Activated CD4-positive, alpha-beta T cell treated with anti-CD3 and anti-CD28 coated beads, Interleukin-2, amount 10 ng/mL, durations not matched to agents 24 days and 14 days (primary cell): ENCODE measurements around the gene KLK10. TPM values are rescaled to one million over a fixed set of nuclear protein-coding genes. Genes with fewer than 3 reads are reported as not detected.

Source experiments
- DNase-seq: peaks from one replicate; pipeline ENCODE4 v3.0.0; 2022
- H3K27ac Mint-ChIP-seq: one replicate; pipeline ENCODE4 v1.8.0; 2022; ENCODE audit warnings: mild to moderate bottlenecking, mixed read lengths
- H3K27me3 Mint-ChIP-seq: one replicate; pipeline ENCODE4 v1.8.0; 2022; ENCODE audit warnings: mixed read lengths
- H3K36me3 Mint-ChIP-seq: one replicate; pipeline ENCODE4 v1.8.0; 2022; ENCODE audit warnings: low read depth, mild to moderate bottlenecking, mixed read lengths
- H3K4me1 Mint-ChIP-seq: one replicate; pipeline ENCODE4 v1.8.0; 2021; ENCODE audit warnings: mixed read lengths
- H3K4me3 Mint-ChIP-seq: one replicate; pipeline ENCODE4 v1.8.0; 2022; ENCODE audit warnings: mild to moderate bottlenecking, moderate library complexity, mixed read lengths
- H3K9me3 Mint-ChIP-seq: one replicate; pipeline ENCODE4 v1.8.0; 2021; ENCODE audit warnings: mixed read lengths
- intact Hi-C: fragments of 100-400 bp; cut with micrococcal nuclease; formaldehyde crosslinking; loops from one replicate; pipeline ENCODE4 v1.15.1; 2023
- total RNA-seq: library from RNA; stranded (reverse); gene quantifications from 2 replicates; pipeline ENCODE4 v1.2.3, GENCODE V29; 2022

The KLK10 gene
- total RNA-seq, 1 donor from 2014 or later = not detected

DNA sequence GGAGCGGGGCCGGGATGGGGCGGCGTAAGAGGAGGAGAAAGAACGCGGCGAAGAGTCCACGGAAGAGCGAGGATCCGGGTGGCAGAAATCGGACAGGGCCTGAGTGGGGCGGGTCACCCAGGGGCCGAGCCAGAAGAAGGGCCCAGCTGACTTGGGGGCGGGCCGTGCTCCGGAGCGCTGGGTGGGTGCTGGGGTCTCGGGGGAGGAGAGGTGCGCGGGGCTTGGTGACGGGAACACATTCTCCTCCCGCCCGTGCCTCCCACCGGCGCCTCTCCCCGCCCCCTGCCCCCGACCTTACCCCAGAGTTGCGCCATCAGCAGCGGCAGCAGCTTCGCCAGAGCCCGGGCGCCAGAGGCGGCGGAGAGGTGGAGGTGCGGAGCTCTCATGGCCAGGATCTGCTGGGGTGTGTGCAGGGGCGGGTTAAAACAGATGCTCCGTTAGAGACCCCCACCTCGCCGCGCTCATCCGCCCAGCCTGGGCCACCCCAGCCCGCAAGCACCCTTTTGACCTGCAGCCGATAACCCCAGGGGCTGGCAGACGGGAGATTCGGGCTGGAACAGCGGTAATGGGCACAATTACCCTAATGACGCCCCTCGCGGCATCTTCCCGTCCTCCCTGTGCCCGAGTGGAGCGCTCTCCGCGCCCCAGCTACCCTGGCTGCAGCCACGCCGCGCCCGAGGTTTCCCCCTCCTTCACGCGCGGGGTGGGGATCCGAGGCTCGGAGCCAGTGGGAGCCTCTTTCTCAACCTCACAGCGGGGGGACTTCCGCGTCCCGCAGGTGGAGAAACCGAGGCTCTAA is 565 bp downstream of the KLK10 start:
- peaks cover 56% of the 10 kb centered on the region for H3K27me3 Mint-ChIP-seq
- H3K36me3 Mint-ChIP-seq = peaks cover 4% of the 10 kb centered on the region
- DNase-seq = no peak
- no peak overlapping the region for H3K27ac Mint-ChIP-seq
- H3K4me3 Mint-ChIP-seq = peak overlapping the region; percentile 56
- intact Hi-C loops = no loop called here
- peaks cover 15% of the 10 kb centered on the region for H3K4me1 Mint-ChIP-seq
- no peaks in the 10 kb centered on the region for H3K9me3 Mint-ChIP-seq

DNA sequence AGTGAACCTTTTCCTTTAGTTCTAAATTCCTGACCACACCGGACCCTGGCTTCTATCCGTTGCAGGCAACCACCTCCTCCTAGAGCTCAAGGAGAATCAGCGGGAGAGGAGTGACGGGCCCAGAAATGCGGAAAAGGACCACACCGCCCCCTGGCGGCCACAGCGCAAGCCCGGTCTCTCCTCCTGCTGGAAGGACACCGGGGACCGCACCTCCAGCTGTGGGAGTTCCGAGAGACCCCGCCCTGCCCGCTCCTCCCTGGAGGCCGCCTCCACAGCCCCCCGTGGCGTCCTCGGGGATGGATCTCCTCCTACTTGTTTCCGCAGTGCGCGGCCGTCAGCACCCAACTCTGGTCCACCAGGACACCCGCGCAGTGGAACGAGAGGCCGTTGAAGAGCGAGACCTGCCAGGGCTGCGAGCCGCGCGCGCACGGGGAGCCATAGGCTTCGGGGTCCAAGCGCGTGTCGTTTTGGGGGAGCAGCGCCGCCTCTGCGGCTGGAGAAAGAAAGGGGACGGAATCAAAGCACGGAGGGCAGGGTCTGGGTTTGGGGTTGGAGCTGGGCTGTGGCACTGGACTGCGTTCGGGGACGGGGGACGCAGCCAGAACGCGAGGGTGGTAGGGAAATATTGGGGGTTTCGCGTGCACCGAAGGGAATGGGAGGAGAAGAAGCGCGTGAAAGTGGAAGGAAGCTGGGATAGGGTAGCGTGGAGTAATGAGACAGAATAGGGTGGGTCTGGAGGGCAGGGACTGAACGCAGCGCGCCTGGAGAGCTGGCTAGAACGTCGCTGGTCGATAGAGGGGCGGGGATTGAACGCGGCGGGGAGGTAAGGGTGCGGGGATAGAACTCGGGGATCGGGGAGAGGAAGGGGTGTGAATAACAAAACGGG is 2.5 kb downstream of the KLK10 start:
- Mint-ChIP-seq H3K4me1 (peaks cover 15% of the 10 kb centered on the region), H3K27ac (no peak overlapping the region), H3K27me3 (peaks cover 57% of the 10 kb centered on the region), H3K4me3 (peak overlapping the region; percentile 40), H3K9me3 (no peaks in the 10 kb centered on the region), H3K36me3 (peaks cover 4% of the 10 kb centered on the region)
- intact Hi-C loops = no loop called here
- DNase-seq = no peak

DNA sequence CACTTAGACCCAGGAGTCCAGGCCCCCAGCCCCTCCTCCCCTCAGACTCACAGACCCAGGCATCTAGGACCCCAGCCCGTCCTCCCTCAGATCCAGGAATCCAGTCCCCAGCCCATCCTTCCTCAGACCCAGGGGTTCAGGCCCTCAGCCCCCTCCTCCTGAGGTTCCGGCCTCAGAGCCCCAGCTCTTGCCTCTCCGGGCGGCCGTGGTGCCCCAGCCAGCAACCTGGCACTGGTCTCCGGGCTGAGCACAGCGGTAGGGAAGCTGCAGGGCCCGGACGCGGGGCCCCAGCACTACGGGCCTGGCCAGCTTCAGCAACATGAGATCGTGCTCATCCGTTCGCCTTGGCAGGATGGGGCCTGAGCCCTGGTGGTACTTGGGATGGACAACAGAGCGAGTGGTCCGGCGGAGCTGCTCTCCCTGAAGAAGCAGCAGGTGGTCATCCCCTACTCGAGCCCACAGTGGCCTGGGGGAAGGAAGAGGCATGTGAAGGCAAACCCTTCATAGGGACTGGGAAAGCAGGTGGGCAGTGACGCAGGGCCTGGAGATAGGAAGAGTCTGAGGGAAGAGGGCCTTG is 3.7 kb downstream of the KLK10 start:
- Mint-ChIP-seq H3K36me3 (peaks cover 4% of the 10 kb centered on the region), H3K4me1 (peaks cover 15% of the 10 kb centered on the region), H3K4me3 (no peak overlapping the region), H3K9me3 (no peaks in the 10 kb centered on the region), H3K27ac (no peak overlapping the region), H3K27me3 (peaks cover 54% of the 10 kb centered on the region)
- DNase-seq = no peak
- intact Hi-C loops = no loop called here

DNA sequence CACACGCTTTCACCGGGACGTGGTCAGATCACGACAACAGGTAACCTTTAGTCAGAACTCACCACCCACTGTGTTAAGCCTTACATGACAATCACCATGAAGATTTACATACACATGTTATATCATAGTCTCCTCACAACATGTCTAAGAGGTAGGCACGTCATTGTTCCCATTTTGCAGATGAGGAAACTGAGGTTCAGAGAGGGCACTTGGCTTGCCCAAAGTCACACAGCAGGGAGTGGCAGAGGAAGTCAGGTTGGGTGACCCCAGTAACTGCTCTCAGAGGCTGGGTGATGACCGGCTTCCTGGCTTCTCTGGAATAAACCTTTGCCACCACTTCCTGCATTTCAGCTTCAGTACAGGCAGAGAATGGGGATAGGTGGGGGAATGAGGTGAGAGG is 5.3 kb downstream of the KLK10 start:
- Mint-ChIP-seq H3K27me3 (peaks cover 47% of the 10 kb centered on the region), H3K4me3 (no peak overlapping the region), H3K9me3 (no peaks in the 10 kb centered on the region)

DNA sequence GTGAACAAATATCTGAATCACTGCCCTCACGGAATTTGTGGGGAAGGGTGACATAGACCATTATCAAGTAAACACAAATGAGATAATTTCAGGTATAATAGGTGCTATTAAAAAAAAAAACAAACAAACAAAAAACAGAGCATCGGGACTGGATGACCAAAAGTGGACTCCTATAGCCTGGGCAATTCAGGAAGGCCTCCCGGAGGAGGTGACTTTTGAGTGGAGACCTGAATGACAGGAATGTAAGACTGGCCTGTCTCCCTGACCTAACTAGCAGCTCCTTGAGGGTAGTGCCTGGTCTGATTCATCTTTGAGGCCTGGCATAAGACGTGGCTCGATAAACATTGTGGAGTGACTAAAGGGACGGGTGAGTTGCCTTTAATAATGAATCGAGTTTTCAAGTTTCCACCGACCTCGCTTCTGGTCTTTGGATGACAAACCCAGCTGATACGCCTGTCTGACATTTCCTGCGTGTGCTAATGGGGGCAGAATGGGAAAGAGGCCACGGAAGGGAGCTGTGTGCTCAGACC is 6.8 kb downstream of the KLK10 start:
- Mint-ChIP-seq H3K4me1 (peaks cover 7% of the 10 kb centered on the region), H3K4me3 (no peak overlapping the region), H3K27me3 (peaks cover 37% of the 10 kb centered on the region)

More for the DNA sequence above, 5.3 kb downstream of the KLK10 start:
- Mint-ChIP-seq H3K4me1 (peaks cover 12% of the 10 kb centered on the region), H3K36me3 (peaks cover 4% of the 10 kb centered on the region), H3K27ac (no peak overlapping the region)
- intact Hi-C loops = no loop called here
- no peak for DNase-seq

DNA sequence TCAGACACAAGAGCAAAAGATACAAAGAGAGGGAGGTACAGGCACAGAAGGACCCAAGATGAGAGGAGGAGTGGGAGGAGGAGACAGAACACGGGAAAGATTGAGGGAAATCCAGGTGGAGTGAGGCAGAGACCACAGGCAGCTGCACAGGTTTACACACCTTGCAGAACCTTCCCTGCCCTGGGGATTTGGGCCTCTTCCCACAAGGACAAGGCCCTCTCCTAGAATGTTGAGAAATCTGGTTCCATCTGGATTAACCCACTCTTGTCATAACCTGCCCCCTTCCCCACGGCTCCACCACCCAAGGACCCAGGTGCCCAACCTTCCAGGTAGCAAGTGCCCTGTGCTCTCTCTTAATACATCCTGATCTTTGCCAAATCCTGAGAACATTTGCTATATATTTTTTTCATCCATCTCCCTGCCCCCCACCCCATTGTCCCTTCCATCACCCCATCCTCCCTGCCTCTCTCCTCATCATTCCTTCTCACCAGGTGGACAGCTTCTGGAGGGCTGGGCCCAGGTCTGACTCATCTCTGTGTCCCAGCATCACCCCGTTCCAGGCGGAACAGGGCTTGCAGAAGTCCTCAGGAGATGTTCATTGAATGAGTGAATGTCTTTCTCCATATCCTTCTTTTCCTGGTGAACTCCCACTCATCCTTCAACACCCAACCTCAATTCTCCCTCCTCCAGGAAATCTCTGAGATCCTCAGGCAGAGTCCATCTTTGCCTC is 9.3 kb downstream of the KLK10 start:
- DNase-seq = no peak
- no peaks in the 10 kb centered on the region for H3K9me3 Mint-ChIP-seq
- peaks cover 18% of the 10 kb centered on the region for H3K27me3 Mint-ChIP-seq
- intact Hi-C loops = no loop called here
- no peaks in the 10 kb centered on the region for H3K36me3 Mint-ChIP-seq
- H3K4me1 Mint-ChIP-seq = peaks cover 3% of the 10 kb centered on the region
- H3K4me3 Mint-ChIP-seq = no peak overlapping the region
- no peak overlapping the region for H3K27ac Mint-ChIP-seq

More for the DNA sequence above, 6.8 kb downstream of the KLK10 start:
- Mint-ChIP-seq H3K27ac (no peak overlapping the region), H3K36me3 (peaks cover 4% of the 10 kb centered on the region), H3K9me3 (no peaks in the 10 kb centered on the region)
- intact Hi-C loops = no loop called here
- DNase-seq = no peak

DNA sequence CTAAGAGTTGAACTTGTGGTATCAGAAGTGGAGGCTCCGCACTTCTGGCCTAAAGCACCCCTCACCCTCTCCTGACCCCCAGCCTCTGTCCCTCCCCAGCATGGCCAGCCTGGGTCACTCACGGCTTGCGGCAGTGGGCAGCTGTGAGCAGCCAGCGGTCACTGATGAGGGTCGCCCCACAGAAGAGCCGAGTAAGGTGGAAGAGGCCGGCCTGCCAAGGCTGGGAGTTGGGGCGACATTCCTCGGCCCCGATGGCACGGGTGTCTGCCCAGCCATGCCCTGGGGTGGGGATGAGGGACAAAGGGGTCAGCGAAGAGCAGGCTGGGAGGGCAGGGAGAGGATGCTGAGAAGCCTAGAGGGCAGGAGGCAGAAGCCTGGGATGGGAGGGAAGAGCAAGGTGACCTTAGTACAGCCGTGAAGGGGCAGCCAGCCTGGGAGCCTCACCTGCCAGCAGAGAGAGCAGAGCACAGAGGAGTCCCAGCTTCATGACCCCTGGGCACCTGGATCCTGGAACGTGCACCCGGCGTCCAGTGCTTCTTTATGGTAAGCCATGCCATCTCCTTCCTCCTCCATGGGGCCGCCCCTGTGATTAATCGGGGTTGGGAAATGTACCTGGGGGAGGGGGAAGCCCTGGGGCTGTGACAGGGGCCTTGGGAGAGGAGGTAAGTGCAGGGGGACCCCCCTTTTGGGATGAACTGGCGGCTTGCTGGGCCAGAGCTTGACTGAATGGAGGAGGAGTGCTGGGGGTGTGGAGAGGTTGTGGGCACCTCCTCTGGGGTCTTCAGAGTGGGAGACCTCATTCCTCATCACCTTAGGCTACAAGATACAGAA is 10.2 kb downstream of the KLK10 start:
- intact Hi-C loops = no loop called here
- Mint-ChIP-seq H3K4me1 (peaks cover 1% of the 10 kb centered on the region), H3K27me3 (peaks cover 9% of the 10 kb centered on the region), H3K9me3 (no peaks in the 10 kb centered on the region), H3K4me3 (no peak overlapping the region), H3K27ac (no peak overlapping the region), H3K36me3 (no peaks in the 10 kb centered on the region)
- DNase-seq = no peak

DNA sequence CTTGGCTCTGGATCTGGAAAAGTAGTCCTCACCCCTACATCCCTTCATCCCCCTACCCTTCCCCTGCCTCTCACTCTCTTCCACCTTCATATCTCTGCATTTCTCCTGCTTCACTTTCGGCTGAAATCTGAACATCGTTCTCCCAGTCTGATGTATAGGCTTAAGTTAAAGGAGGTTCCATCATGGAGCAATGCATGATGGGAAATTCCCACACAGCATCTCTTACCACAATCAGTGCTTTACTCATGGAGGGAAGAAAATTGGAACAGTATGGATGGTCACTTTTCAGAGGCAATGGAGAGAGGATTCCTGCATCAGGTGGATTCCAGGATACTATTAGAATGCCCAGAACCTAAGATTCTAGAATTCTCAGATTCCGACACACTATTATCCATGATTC is 12.0 kb downstream of the KLK10 start:
- H3K4me3 Mint-ChIP-seq = no peak overlapping the region
- intact Hi-C loops = no loop called here
- DNase-seq = no peak
- no peak overlapping the region for H3K27ac Mint-ChIP-seq
- peaks cover 4% of the 10 kb centered on the region for H3K27me3 Mint-ChIP-seq
- no peaks in the 10 kb centered on the region for H3K9me3 Mint-ChIP-seq
- no peaks in the 10 kb centered on the region for H3K4me1 Mint-ChIP-seq
- H3K36me3 Mint-ChIP-seq = no peaks in the 10 kb centered on the region

DNA sequence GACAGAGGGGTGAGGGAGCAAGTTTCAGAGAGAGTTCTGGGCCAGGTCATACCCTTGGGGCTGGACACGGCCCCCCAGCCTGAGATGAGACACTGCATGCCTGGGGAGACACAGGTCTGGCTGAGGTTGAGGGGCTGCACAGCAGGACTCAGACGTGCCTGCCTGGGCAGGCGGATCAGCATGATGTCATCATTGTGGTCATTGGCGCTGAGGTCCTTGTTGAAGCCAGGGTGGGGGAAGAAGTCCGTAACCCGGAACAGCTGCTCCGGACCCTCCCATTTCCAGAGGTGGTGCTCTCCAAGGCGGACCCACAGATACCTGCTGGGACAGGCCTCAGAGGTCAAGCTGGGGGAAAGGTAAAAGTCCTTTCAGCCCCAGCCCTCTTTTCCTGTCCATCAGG is 13.1 kb downstream of the KLK10 start:
- intact Hi-C loops = no loop called here
- Mint-ChIP-seq H3K27me3 (peaks cover 7% of the 10 kb centered on the region), H3K4me1 (no peaks in the 10 kb centered on the region), H3K4me3 (no peak overlapping the region), H3K27ac (no peak overlapping the region), H3K9me3 (no peaks in the 10 kb centered on the region), H3K36me3 (no peaks in the 10 kb centered on the region)
- DNase-seq = no peak

DNA sequence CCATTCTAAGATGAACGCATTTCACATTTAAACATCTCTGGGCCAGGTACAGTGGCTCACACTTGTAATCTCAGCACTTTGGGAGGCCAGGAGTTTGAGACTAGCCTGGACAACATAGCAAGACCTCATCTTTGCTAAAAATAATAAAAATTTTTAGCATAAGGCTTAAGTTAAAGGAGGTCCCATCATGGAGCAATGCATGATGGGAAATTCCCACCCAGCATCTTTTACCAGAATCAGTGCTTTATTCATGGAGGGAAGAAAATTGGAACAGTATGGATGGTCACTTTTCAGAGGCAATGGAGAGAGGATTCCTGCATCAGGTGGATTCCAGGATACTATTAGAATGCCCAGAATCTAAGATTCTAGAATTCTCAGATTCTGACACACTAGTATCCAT is 14.3 kb downstream of the KLK10 start:
- Mint-ChIP-seq H3K36me3 (no peaks in the 10 kb centered on the region), H3K4me1 (no peaks in the 10 kb centered on the region), H3K27me3 (peaks cover 6% of the 10 kb centered on the region), H3K9me3 (no peaks in the 10 kb centered on the region), H3K27ac (no peak overlapping the region), H3K4me3 (no peak overlapping the region)
- intact Hi-C loops = no loop called here
- no peak for DNase-seq

DNA sequence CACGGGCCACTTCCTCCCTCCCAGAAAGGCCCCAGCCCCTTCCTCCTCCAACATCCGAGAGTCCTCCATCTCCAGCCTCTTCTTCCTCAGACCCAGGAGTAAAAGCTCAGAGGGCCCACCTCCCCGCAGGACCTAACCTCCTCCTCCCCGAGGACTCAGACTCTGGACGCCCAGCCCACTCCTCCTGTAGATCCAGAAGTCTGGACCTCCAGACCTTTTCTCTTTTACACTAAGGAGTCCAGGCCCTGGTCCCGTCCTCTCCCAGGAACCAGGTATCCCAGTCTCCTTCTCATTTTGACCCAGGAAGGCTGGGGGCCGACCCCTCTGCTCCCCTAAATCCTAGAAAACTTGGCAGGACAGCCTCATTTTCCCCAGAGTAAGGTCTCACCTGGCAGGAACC is 16.2 kb downstream of the KLK10 start:
- H3K9me3 Mint-ChIP-seq = no peaks in the 10 kb centered on the region
- H3K27me3 Mint-ChIP-seq = peaks cover 6% of the 10 kb centered on the region
- H3K4me3 Mint-ChIP-seq = no peak overlapping the region
- no peaks in the 10 kb centered on the region for H3K36me3 Mint-ChIP-seq
- H3K27ac Mint-ChIP-seq = no peak overlapping the region
- H3K4me1 Mint-ChIP-seq = no peaks in the 10 kb centered on the region
- intact Hi-C loops = no loop called here
- no peak for DNase-seq

DNA sequence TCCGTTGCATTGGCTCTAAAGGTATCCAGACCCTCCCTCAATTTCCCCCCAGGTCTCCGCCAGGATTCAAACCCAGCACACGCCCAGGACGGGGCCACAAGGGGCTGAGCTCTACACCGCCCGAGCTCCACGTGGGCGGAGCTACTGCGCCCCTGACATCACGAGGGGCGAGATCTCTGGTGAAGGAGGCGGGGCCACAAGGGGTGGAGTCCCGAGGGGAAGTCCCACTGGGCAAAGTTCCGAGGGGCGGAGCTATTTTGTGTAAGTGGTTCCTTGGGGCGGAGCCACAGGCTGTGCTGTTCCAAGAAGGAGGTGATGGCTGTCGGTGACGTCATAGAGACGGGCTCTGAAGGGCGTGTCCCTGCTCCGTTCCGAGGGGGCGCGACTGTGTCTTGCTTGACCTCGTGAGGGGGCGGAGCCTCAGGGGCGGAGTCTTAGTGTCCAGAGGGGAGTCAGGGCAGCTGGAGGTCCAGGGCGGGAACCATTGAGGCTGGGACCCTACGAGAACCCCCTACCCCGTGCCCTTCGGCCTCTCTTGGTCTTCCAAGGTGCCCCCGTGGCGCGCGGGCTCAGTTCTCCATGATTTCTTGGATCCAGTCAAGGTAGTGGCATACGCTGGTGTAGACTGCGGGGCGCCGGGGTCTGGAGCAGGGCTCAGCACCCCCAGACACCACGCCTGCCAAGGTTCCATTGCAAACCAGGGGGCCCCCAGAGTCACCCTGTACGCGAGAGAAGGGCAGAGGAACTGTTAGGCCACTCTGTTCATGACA is 16.8 kb downstream of the KLK10 start:
- no peak overlapping the region for H3K4me3 Mint-ChIP-seq
- no peak overlapping the region for H3K27ac Mint-ChIP-seq
- H3K36me3 Mint-ChIP-seq = no peaks in the 10 kb centered on the region
- intact Hi-C loops = no loop called here
- H3K27me3 Mint-ChIP-seq = peaks cover 6% of the 10 kb centered on the region
- H3K9me3 Mint-ChIP-seq = no peaks in the 10 kb centered on the region
- H3K4me1 Mint-ChIP-seq = no peaks in the 10 kb centered on the region
- peak; percentile 66 for DNase-seq
